ENCODE results near the gene KIF21A.
"Not testable (repeated sequence)": the region's sequence is repeated elsewhere in the genome, so short reads cannot be mapped to it uniquely, and the experiment has no call there.

DNA sequence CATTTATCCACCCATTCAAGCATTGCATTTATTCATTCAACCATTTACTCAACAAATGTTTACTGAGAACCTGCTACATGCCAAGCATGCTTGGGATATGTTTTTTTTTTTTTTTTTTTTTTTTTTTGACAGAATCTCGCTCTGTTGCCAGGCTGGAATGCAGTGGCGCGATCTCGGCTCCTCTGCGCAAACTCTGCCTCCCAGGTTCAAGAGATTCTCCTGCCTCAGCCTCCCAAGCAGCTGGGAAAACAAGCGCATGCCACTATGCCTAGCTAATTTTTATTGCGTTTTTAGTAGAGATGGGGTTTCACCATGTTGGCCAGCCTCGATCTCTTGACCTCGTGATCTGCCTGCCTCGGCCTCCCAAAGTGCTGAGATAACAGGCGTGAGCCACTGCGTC lies 147.3 kb downstream of the KIF21A start:
- TF ChIP-seq, protein P1, sequence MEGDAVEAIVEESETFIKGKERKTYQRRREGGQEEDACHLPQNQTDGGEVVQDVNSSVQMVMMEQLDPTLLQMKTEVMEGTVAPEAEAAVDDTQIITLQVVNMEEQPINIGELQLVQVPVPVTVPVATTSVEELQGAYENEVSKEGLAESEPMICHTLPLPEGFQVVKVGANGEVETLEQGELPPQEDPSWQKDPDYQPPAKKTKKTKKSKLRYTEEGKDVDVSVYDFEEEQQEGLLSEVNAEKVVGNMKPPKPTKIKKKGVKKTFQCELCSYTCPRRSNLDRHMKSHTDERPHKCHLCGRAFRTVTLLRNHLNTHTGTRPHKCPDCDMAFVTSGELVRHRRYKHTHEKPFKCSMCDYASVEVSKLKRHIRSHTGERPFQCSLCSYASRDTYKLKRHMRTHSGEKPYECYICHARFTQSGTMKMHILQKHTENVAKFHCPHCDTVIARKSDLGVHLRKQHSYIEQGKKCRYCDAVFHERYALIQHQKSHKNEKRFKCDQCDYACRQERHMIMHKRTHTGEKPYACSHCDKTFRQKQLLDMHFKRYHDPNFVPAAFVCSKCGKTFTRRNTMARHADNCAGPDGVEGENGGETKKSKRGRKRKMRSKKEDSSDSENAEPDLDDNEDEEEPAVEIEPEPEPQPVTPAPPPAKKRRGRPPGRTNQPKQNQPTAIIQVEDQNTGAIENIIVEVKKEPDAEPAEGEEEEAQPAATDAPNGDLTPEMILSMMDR (IDR thresholded peaks at IDR 0.05) = not testable (repeated sequence)
- not testable (repeated sequence) for TF ChIP-seq POLR2A (IDR thresholded peaks at IDR 0.05)
